GM18861 (cell line): ENCODE data around the gene BRD3.

Source experiments
- ATAC-seq: cut with Tn5 transposase; IDR thresholded peaks from one replicate; pipeline ENCODE4 v1.9.1; 2021; ENCODE audit not compliant: unreplicated experiment

The BRD3 gene

DNA sequence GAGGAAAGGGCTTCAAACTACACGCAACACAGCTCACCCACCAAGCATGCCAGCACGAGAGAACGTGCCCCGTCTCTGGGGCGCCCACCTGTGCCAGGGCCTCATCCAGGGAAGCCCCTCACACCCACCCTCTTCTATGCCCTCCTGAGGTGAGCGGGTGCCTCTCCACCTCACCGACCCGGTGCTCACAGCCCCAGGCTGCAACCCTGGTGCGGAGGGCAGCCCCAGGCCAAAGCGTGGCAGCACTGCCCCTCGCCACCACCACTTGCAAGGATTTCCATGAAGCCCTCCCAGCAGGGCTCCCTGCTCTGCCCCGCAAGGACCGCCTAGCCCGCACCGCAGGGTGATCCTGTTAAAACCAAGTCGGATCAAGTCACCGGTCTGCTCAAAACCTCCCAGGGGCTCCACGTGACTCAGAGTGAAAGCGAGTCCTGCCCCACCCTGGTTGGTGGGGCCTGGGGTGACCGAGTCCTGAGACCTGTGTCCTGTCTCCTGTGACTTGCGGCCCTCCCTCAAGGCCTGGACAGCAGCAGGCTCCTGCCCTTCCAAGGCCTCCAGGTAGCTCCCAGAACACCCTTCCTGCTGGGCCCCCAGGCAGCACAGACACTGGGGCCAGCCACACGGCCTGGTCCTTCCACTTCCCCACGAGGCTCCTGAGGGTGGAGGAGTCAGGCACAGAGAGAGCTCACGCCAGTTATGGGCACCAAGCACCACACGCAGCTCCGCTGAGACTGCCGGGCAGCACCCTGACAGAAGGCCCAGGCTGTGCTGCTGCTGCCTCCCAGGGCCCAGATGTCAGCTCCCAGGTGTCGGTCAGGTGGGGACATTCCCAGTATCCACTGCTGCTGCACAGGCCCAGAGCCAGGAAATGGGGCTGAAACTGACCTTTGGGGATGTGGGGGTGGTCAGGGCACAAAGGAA, 12.7 kb downstream of the BRD3 start:
- no peak for ATAC-seq

DNA sequence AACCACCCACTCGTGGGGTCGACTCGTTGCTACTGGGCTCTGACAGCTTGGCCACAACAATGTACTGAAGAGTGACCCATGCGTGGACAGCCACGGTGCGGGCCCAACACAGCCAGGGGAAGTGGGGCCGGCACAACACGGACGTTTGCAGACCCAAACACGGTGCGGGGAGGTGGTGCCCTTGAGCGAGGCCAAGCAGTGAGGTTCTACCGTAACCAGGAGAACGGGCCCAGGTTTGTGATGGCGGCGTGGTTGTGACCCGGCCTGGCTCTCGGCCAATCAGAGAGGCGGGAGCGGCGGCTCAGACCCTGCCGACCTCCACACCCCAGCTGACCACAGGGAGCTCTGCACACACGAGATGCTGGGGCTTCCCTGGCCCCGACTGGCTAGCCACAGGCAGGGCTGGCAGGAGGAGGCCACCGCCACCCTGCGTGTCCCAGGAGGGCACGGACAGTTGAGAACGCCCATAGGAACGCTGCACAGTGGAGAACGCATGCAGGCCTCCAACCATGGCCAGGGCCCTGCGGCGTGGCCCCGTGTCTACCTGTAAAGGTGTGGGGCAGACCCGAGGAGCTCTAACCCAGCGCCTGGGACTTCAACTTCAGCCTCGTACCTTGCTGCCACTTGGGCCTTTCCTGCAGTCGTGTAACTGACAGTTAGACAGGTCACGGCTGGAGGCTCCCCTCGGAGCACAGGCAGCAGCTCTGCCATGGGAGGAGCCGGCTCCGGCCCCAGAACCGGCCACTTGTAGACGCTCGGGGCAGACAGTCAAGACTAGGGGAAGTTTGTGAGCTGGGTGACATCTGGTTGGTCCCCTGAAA, 13.7 kb downstream of the BRD3 start:
- ATAC-seq, result no peak

DNA sequence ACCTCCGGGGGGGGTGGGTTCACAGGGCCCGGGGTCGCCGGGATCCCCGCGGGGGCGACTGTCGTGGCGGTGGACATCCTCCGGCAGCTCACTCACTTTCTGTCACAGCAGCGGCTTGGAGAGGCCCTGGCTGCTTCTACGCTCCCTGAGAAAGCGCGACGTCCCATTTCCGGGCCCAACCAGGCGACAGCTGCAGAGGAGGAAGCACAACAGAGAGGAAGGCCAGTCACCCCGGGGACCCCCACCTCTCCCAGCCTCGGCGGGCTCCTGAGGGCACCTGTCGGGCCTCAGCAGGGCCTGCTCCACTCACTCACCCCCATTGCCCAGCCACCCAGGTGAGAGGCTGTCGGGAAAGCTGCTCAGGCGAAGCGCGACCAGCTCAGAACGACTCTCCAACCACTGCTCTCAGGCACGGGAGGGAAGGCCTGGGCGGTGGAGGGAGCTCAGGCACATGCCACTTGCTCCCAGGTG, 14.4 kb downstream of the BRD3 start:
- ATAC-seq, result no peak

DNA sequence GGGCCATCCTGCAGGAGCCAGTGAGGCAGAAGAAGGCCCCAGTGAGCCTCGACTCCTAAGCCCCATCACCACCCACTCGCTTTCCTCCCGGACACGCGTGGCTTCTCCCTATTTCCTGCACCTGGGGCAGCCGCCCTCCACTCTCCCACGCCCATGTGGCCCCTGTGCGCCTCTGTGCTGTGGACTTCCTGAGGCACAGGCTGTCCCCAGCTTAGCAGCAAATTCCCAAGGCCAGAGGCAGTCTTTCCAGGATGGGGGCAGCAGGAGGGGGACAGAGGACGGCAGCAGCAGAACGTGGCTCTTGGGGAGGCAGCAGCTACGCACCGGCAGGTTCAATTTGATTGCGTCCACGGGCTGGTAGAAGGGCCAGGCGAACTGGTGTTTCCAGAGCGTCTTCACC, 14.9 kb downstream of the BRD3 start:
- no peak for ATAC-seq

DNA sequence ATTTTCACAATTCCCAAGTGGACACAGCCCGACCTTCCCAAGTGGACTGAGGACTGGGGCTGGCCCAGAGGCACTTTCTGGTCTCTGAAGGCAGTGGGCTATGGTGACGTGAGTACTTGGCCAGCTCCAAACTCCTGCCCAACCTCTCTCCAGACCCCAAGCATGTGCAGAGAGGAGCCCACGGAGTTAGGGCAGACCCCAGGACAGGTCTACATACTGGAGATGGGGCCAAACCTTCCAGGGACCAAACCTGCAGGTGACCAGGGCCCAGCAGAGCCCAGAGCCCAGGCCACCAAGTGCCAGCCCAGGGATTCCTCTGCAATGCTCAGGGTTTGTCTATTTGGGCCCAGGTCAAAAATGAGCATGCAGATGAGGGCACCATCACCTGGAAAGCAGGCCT, 15.3 kb downstream of the BRD3 start:
- ATAC-seq, result no peak

DNA sequence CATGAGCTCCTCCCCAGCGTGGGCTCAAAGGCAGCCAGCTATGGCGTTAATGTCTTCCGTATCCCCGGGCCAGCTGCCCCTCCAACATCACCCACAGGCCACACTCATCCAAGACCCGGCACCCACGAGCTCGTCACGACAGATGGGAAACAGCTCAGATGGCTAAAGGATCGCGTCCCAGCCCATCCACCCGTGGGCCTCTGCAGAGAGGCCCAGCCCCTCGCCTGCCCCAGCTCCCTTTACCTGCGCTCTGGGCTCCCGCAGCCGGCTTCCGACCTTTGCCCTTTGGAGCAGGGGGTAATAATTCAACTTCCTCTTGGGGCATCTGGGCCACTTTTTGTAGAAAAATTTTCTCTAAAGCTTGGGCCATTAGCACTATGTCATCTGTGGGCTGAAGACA, 16.5 kb downstream of the BRD3 start:
- ATAC-seq, result no peak

DNA sequence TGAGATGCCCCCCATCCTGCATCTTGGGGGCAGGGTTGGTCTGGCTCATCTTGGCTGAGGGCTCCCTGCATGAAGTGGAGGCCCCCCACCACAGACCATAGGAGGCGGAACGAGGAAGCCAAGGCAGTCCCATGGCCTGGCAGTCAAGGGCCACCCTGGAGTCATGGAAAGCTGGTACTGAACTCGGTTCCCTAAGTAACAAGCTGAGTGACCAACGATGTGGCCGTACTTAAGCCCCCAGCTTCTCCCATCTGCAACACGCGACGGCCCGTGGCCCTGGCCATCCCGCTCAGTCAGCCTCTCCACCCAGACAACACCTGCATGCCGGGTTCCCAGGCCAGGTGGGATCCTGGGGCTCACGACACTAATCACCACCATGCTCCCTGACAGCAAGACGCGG, 17.1 kb downstream of the BRD3 start:
- no peak for ATAC-seq

DNA sequence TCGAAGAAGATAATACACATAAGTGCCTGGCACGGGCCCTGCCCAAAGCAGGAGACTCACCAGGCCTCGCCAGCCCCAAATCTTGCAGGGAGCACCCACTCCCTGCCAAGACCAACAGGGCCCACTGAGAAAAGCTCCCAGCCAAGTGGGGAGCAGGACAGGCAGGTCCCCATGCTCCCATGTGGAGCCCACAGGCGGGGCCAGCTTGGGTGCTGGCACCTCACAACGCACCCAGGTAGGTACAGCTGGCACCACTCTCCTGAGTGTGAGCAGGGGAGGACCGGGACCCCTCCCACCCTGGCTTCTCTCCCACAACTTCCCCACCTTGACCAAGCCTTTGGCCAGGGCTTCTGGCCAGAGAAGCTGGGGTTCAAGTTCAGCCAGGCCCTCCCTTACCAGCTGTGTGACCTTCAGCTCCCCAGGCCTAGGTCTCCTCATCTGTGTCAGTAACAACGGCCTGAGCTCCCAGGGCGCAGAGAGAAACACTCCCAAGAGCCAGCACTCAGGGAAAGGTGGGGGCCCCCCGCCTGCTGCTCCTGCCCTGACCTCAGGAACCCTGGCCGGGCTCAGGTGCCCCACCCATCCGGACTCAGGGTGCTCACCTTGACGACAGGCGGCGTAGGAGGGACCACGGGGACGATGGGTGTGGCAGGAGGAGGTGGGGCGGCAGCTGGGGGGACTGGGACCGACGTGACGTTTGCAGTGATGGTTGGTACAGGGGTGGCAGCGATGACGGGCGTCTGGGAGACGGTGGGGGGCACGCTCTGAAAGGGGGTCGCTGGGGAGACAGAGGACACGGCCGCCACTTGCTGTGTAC, 17.8 kb downstream of the BRD3 start:
- ATAC-seq, result no peak

DNA sequence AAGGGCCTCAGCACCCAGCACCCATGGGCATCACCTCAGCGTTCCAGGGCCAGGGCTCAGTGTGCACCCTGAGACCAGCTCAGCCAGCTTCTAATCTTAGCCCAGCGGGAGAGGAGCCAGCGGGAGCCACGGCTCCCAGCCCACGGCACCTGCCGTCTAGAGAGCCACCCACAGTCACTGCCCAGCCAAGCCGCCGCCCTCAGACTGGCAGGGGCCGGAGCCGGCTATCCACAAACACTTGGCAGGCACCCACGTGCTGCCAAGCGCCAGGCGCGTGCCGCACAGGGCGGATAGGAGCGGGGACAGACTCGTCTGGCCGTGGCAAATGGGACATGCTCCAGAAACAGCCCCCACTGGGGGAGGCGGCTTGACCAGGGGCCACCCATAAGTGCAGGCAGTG, 18.6 kb downstream of the BRD3 start:
- no peak for ATAC-seq

DNA sequence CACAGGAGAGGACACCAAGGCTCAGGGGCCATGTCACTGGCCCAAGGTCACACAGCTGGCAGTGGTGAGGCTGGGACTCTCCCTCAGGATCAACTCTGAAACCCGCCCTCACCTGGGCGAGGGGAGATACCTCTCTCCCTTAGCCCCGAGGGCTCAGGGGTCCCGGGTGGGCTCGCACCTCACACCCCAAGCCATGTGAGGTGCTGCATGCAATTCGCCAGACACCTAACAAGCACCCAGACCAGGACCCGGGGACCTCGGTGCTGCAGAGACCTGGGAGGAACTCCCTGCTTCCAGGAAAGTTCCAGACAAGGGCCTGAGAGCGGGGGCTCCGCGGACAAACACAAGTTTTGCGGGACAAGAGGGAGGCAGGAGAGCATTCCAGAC, 19.3 kb downstream of the BRD3 start:
- ATAC-seq, result no peak

DNA sequence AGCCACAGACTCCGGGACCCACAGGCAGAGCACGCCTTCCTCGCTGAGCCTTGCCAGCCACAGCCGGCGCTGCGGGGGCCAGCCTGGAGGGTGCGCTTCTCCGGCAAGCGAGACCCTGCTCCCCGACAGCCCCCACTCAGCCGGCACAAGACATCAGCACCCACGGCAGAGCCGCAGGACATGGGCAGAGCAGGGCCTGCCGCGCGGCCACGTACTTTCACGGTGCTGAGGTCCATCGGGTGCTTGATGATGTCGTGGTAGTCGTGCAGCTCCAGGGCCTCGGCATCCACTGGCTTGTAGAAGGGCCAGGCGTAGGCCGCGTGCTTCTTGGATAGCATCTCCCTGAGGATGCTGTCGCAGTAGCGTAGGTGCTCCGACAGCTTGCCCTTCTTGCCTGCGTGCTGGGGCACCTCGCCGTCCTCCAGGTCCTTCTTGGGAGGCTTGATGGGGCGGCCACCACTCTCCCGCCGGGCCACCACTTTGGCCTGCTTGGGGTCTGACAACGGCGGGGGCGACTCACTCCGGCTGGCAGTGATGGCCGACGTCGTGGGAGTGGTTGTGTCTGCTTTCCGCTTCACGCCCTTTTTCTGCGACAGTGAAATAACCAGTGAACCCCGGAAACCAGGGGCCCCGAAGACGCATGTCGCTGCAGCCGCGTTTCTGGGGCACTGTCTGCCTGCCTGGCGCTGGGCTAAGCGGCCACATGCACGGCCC, 19.8 kb downstream of the BRD3 start:
- no peak for ATAC-seq

DNA sequence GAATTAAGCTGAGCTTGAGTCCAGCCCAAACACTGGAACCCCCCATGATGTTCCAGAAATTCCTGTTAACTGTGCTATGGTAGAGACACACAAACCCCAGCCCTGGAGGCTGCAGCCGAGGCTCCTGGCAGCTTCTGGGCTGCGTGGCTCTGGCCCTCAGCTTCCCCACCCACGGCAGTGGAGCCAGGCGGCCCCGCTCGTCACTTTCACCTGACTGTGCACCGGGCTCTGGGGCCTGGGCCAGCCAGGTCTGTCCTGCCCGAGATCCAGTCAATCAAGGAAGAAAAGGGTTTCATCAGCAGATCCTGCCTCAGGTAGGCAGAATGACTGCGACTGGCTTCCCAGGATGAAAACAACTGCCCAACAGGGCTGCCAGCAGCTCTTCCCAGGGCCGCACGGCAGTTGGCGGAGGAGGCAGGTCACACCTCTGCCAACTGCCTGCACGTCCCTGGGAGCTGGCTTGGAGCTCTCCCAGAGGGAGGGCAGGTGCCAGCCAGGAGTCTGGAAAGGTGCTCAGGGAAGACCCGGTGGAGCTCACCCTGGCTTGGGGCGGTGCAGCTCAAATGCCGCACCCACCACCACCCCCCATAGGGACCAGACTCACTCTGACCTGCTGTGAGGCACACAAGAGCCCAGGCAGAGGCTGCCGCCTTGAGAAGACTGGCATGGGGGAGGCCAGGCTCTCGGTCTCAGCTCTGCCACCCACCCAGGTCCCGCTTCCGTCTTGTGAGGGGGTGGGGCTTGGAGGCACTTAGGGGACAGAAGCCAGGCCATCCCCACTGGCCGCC, 20.7 kb downstream of the BRD3 start:
- ATAC-seq, result no peak

DNA sequence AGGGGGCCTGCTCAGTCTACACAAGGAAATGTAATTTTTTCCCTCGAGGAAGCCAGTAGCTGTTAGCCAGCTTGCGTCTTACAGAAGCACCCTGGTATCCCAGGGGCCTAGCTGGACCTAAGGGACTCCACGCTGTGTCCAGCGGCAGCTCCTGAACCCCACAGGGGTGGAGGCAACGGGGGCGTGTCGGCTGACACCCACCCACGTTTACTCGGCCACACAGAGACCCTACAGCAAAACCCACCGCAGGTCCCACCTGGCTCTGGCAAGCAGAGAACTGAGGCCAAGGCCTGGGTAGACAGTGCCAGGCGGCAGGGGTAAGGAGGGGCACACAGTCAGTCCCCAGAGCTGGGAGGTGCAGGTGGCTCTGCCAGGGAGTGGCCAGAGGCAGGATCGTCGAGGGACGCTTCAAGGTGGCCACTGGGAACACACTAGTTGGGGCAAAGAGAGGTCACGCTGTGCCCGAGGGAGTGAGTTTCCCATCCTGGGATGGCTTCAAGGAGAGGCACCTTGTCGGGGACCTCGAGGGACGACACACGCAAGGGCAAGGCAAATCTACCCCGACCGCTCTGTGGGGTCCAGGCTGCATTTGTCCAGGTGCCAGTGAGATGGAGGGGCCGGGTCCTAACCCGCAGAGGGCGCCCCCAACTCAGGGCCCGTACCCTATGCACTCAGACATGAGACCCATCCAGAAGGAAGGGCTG, 21.8 kb downstream of the BRD3 start:
- ATAC-seq, result no peak

DNA sequence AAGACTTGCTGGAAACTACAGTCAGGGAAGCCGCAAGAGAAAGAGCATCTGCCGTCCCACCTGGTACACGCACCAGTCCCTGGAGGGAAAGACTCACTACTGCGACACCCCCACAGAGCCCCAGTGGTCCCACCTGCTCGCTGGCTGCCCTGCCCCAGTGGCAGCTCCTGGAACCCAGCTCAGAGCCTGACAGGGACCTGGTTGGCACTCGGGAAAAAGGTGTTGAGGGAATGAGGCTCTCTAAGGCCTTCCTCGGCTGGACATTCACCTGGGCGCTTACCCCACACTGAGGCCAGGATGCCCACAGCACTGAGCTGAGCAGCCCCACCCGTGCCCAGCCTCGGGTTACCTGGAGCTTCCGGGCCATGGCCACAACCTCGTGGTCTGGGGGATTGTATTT, 22.9 kb downstream of the BRD3 start:
- ATAC-seq, result no peak

DNA sequence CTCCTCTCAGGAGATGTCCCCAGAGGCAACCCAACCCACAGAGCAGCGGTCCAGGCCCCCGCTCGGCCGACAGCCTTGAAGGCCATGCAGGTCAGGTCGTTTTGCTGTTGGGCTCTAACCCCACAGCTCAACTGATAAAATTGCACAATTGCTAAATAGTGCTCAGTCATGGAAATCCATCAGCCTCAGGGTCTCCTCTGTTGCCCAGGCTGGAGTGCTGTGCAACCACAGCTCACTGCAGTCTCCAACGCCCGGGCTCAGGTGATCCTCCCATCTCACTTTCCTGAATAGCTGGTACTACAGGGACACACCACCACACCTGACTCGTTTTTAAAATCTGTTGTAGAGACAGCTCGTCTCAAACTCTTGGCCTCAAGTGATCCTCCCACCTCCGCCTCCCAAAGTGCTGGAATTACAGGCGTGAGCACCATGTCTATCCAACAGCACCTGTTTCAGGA, 24.3 kb downstream of the BRD3 start:
- ATAC-seq, result no peak

DNA sequence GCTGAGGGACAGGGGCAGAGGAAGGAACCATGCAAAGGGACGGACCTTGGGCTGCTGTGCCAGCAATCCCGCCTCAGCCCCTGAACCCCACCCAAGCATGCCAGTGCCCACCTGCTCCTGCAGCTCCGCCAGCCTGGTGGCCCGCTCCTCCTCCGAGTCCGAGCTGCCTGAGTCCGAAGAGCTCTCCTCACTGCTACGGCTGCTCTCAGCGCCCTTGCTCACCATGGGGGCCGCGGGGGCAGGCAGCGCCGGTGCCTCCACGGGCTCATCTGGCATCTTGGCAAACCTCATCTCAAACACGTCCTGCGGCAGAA, 26.2 kb downstream of the BRD3 start:
- no peak for ATAC-seq

DNA sequence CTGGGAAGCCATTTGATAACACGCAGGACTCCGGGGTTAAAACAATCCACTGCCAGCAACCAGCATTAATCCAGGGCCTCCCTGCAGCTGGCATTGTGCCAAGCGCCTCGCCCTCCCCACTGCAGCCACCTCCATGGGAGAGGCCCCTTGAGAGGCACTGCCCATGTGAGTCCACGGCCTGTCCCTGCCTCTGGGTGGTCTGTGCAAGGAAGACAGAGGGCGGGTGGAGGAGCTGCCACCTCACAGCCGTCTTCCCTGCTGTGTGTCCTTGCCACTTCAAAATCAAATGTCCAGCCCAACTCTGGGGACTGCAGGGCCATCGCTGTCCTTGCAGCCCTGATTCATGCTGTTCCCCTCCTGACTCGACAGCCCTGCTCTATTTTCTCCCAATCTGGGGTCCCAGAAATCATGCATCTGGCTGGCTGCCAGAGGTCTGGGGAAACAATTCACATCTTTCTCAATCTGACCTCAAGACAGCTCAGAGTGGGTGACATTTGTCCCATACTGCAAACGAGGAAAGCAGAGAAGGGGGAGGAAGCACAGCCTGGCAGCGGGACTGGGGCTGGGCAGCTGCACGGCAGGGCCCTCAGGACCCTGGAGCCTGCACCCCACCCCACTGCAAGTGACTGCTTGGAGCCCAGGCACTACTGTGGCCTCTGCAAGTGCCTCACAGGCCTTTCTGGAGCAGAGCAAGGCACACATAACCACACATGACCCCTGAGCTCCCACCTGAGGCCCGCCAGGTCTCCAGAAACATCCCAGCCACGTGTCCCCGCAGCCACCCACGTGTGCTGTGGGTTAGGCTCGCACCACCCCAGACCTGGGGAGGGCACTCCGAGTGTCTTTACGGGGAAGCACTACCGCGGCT, 26.8 kb downstream of the BRD3 start:
- no peak for ATAC-seq

DNA sequence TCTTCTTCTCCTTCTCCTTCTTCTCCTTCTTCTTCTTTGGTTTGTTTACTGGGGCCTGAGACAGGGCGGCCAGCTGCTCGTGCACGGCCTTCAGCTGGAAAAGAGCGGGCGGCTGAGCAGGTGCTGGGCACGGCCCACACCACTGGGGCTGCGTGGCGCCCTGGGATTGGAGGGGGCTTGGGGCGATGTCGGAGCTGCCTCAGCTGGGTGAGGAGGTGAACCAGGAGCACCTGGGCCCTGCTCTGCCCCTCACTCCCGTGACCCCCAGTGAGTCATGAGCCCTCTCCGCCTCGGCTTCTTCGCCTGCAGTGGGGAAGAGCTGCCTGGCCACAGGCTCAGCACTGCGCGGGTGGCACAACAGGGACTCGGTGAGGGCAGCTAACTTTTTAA, 27.7 kb downstream of the BRD3 start:
- ATAC-seq, result no peak
